HG03196 (cell line): ENCODE measurements around the gene GOLPH3.
A peak's percentile ranks its signal among the peaks of the same experiment; 100 is the strongest.
"Not testable (repeated sequence)": the region's sequence is repeated elsewhere in the genome, so short reads cannot be mapped to it uniquely, and the experiment has no call there.

ENCODE experiments used
- ATAC-seq: cut with Tn5 transposase; IDR thresholded peaks from one replicate; pipeline ENCODE4 v1.9.1; 2021; ENCODE audit not compliant: unreplicated experiment

GOLPH3 gene

GRCh38 chr5:32174011-32174870 lies at the start of gene GOLPH3:
Gene GOLPH3, minus strand, starts transcription at chr5:32174319. Its CDS starts 285 bp downstream, at chr5:32174034.
- ATAC-seq = peak; percentile 80

DNA sequence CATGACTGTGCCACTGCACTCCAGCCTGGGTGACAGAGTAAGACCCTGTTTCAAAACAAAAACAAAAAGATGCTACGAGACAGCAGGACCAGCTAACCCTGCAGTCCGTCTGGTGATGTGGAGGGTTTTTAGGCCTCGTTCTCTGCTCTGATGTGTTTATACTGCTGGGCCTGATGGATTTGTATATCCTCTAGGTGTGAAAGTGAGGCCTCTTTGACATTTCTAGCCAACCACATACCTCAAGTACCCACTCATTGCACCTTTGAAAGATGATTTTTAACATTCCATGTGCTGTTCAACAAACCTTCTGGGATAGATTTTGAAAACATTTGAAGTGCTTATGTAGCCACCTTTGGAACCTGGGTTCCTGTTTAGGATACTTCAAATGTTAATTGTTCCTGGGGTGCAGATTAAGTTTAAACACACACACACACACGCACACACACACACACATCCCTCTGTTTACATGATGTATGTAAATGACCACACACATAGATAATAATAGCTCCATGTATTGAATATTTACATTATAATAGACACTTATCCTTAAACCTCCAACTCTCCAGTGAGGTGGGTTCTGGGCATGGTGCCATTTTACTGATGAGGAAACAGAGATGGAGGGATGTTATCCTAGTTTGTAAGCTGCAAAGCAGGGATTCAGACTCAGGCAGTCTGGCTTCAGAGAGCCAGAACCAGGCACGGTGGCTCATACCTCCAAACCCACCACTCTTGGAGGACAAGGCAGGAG lies 48.8 kb upstream of the GOLPH3 start:
- ATAC-seq = no peak

- ATAC-seq = no peak
Measured at GRCh38 chr5:32217886-32218396, 43.8 kb upstream of the GOLPH3 start.

- not testable (repeated sequence) for ATAC-seq
Measured at GRCh38 chr5:32214344-32214743, 40.2 kb upstream of the GOLPH3 start.

DNA sequence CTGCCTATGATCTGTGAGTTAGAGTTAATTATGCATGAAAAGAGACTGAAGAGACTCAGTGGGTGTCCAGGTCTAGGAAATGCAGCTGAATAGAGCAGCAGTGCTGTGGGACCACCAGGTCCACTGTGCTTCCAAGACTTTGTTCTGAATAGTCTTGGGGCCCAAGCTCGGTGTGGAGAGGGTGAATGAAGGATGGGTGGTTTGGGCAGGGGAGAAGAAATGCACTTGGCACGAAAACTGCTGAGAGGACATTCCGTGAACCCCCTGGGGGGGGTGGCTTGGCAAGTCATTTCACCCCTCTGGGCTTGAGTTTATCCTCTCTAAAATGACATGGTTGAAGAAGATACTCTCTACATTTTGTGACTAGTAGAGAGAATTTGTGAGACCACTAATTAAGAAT lies 36.0 kb upstream of the GOLPH3 start:
- no peak for ATAC-seq

- ATAC-seq = not testable (repeated sequence)
Measured at GRCh38 chr5:32208837-32209236, 34.7 kb upstream of the GOLPH3 start.

- no peak for ATAC-seq
Measured at GRCh38 chr5:32207355-32207634, 33.2 kb upstream of the GOLPH3 start.

DNA sequence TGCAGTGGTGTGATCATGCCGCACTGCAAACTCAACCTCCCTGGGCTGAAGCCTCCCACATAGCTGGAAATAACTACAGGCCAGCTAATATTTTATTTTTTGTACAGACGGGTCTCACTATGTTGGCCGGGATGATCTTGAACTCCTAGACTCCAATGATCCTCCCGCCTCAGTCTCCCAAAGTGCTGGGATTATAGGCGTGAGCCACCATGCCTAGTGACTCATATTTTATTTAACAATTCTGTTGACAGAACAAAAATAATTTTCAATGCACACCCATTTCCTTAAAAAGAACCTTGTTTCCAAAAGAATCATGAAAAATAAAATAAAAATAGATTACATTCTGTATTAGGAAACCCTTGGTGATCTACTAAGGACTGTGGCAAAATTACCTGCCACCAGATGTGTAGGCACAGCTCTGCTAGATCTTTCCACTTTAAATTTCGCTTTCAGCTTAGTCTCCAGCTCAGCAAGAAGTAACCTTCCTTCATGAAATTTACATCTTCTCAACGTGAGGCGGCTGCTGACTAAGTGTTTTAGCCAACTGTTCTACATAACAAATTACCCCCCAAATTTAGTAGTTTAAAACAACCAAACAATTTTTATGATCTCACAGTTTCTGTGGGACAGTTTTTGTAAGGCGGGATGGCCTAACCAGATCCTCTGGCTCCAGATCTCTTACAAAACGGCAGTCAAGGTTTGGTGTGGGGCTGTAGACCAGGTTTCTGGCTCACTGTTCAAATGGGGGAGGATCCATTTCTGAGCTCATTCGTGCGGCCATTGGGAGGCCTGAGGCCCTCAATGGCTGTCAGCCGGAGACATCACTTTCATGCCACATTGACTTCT lies 32.6 kb upstream of the GOLPH3 start:
- ATAC-seq = no peak

GRCh38 chr5:32206053-32206452 lies 31.9 kb upstream of the GOLPH3 start:
- ATAC-seq = no peak

DNA sequence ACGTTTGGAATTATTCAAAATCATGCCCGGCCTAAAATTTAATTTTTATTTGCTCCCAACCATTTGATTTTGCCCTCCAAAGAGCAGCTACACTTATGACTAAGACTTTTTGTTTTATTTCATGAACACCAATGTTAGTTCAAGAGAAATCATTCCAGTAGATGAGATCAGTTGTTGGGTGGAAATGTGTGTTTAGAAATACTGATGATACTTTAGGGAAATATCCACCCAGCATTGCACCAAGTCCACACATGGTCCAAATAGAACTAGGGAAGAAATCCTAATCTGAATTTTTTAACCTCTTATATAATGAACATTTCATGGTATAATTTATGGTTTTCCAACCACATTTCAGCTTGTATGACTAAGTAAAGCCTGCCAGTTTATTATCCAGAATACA lies 28.3 kb upstream of the GOLPH3 start:
- ATAC-seq = no peak

GRCh38 chr5:32201122-32201753 lies 27.1 kb upstream of the GOLPH3 start:
- ATAC-seq = no peak

DNA sequence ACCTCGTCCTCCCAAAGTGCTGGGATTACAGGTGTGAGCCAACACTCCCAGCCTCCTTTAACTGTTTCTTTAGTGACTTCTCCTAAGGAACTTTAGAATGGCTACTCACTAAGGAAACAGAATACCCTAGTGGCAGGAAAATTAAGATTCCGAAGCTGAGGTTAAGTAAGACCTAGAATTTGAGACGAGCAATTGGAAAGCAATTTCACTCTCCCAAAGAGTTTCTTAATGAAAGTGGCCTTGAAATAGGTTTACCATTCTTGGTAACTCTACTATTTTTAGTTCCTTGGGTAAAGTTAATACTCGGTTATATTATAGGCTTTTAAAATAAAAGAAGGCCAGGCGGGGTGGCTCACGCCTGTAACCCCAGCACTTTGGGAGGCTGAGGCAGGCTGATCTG lies 22.9 kb upstream of the GOLPH3 start:
- ATAC-seq = no peak

DNA sequence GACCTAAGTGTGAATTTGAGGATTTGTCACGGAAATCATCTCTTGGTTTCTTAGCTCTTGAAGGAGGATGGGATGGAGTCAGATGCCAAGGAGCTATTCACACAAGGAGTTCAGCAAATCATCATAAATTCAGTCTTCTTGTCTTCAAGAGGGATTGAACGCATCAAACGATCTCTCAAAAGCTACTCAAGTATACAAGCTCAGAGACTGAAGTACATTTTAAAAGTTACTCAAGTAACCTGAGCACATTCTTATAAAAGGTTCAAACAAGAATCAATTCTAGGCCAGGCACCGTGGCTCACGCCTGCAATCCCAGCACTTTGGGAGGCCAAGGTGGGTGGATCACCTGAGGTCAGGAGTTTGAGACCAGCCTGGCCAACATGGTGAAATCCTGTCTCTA lies 21.1 kb upstream of the GOLPH3 start:
- no peak for ATAC-seq

DNA sequence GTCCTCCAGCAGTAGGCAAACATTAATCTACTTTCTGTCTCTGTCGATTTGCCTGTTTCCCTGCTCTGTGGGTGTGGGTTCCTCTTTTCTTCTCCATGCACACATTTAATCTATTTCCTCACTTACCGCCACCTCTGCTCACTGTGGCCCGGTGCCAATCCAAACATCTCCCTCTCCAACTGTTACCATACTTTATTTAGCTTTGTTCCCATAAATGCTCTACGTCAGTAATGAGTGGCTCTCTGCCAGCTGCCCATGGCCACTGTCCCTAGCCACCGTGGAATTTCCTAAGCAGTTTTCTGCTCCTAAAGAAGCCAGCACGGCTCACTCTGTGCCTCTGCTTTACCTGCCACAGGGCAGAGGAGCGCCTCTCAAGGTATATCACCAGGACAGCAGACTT lies 19.5 kb upstream of the GOLPH3 start:
- ATAC-seq = no peak

DNA sequence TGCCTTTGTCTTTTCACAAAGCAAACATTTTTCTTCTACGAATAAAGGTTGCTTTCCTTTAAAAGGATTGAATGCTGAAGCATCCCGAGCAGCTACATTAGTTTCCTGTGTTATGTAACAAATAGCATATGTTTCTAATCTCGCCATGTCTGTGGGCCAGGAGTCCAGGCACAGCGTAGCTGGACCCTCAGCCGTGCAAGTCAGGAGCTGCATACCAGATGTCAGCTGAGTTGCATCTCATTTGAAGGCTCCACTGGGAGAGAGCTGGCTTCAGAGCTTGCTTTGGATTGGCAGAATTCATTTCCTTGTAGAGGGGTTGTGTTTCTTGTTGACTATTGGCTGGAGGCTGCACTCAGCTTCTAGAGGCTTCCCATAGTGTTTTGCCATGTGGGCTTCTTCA lies 16.0 kb upstream of the GOLPH3 start:
- ATAC-seq = no peak

GRCh38 chr5:32187675-32188074 lies 13.6 kb upstream of the GOLPH3 start:
- ATAC-seq = no peak

DNA sequence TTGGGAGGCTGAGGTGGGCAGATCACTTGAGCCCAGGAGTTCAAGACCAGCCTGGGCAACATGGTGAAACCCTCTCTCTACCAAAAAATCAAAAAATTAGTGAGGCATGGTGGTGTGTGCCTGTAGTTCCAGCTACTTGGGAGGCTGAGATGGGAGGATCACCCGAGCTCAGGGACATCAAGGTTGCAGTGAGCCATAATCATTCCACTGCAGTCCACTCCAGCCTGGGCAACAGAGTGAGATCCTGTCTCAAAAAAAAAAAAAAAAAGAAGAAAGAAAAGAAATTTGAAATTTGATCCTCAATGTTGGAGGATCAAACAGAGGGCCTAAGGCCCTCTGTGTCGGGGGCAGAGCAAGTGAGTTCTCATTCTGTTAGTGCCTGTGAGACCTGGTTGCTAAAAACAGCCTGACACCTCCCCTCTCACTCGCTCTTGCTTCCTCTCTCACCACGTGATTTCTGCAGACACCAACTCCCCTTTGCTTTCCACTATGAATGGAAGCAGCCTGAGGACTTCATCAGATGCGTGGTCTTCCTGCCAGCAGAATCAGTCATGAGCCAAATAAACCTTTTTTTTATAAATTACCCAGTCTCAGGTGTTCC lies 8.4 kb upstream of the GOLPH3 start:
- no peak for ATAC-seq

- peak; percentile 26 for ATAC-seq
Measured at GRCh38 chr5:32173267-32174010, 680 bp downstream of the GOLPH3 start.

DNA sequence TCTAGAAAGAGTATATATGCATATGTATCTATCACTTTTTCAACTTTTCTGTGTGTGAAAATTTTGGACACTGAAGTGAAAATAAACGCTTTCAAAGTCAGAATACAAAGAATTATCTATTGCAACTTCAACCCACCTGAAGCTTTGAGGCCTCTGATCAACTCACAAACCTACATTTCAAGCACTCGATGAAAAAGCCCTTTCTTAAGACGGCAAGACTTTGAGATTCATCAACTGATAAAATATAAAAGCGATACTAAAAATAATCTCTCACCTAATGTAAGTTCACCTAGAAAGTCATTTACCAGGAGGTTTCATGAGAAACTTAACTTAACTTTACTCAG lies 1.2 kb downstream of the GOLPH3 start:
- no peak for ATAC-seq
